ENCODE data around the gene OCRL.

OCRL gene

GRCh38 chrX:129596077-129596476 is 56.0 kb downstream of the OCRL start:
- peaks cover 9% of the 10 kb centered on the region for H3K4me1 ChIP-seq (ENCODE audit: control insufficient read depth, insufficient read depth, low read length)

GRCh38 chrX:129597905-129598304 is 57.8 kb downstream of the OCRL start:
- H3K27me3 ChIP-seq (ENCODE audit: control insufficient read depth, insufficient read depth, low read length), result no peaks in the 10 kb centered on the region
- no peak overlapping the region for H3K4me3 ChIP-seq (ENCODE audit: low read length)
- H3K9me3 ChIP-seq (ENCODE audit: control insufficient read depth, low read length), result no peaks in the 10 kb centered on the region
- no peak overlapping the region for H3K9ac ChIP-seq (ENCODE audit: low read length)
- H3K4me1 ChIP-seq (ENCODE audit: control insufficient read depth, insufficient read depth, low read length), result peaks cover 6% of the 10 kb centered on the region
- H3K36me3 ChIP-seq (ENCODE audit: control insufficient read depth, insufficient read depth, low read length), result no peaks in the 10 kb centered on the region

More at GRCh38 chrX:129596077-129596476, 56.0 kb downstream of the OCRL start:
- Histone ChIP-seq H3K9me3 (ENCODE audit: control insufficient read depth, low read length) (no peaks in the 10 kb centered on the region), H3K36me3 (ENCODE audit: control insufficient read depth, insufficient read depth, low read length) (no peaks in the 10 kb centered on the region), H3K9ac (ENCODE audit: low read length) (no peak overlapping the region), H3K4me3 (ENCODE audit: low read length) (no peak overlapping the region), H3K27me3 (ENCODE audit: control insufficient read depth, insufficient read depth, low read length) (no peaks in the 10 kb centered on the region)

- H3K4me3 ChIP-seq (ENCODE audit: low read length), result no peak overlapping the region
- H3K36me3 ChIP-seq (ENCODE audit: control insufficient read depth, insufficient read depth, low read length), result no peaks in the 10 kb centered on the region
- peaks cover 4% of the 10 kb centered on the region for H3K4me1 ChIP-seq (ENCODE audit: control insufficient read depth, insufficient read depth, low read length)
- H3K9me3 ChIP-seq (ENCODE audit: control insufficient read depth, low read length), result no peaks in the 10 kb centered on the region
- H3K27me3 ChIP-seq (ENCODE audit: control insufficient read depth, insufficient read depth, low read length), result no peaks in the 10 kb centered on the region
- H3K9ac ChIP-seq (ENCODE audit: low read length), result no peak overlapping the region
Measured at GRCh38 chrX:129599499-129599898, 59.4 kb downstream of the OCRL start.

DNA sequence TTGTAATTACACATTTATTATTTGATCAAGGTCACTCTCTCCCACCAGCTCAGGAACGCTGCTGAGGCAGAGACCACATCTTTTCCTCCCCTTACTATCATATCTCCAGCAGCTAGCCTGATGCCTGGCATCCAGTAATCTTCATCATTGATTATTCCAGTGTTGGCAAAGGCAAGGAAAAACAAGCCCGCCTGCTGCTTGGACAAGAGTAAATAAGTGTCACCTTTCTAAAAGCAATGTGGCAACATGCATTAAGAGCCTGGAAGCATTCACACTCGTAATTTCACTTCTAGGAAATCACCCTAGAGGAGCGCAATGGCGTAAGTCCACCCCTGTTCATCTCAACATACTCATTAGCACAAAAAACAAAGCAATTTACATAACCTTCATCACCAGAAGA is 59.9 kb downstream of the OCRL start:
- no peak overlapping the region for H3K9ac ChIP-seq (ENCODE audit: low read length)
- peaks cover 7% of the 10 kb centered on the region for H3K4me1 ChIP-seq (ENCODE audit: control insufficient read depth, insufficient read depth, low read length)
- no peaks in the 10 kb centered on the region for H3K9me3 ChIP-seq (ENCODE audit: control insufficient read depth, low read length)
- H3K4me3 ChIP-seq (ENCODE audit: low read length), result no peak overlapping the region
- no peaks in the 10 kb centered on the region for H3K27me3 ChIP-seq (ENCODE audit: control insufficient read depth, insufficient read depth, low read length)
- no peaks in the 10 kb centered on the region for H3K36me3 ChIP-seq (ENCODE audit: control insufficient read depth, insufficient read depth, low read length)

DNA sequence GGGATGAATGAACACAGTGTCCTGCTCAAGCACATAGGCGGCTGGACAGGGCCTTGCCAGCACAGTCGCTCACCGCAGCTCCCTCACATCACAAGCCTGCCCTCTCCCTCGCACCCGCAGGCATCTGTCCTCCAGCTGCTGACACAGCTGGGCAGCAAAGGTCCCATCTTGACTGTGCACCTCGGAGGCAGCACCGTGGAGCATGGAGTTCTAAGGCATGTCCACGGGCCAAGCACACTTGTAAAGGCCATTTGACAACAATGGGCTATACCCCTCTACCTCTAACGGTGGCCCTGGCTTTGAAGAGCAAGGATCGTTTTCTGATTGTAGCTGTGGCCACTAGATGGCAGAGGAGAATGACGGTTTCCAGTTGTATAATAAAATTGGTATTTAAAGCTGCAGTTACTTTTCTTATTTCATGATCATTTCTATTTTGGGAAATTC is 60.9 kb downstream of the OCRL start:
- Histone ChIP-seq H3K36me3 (ENCODE audit: control insufficient read depth, insufficient read depth, low read length) (no peaks in the 10 kb centered on the region), H3K4me3 (ENCODE audit: low read length) (no peak overlapping the region), H3K27me3 (ENCODE audit: control insufficient read depth, insufficient read depth, low read length) (no peaks in the 10 kb centered on the region), H3K9me3 (ENCODE audit: control insufficient read depth, low read length) (no peaks in the 10 kb centered on the region), H3K4me1 (ENCODE audit: control insufficient read depth, insufficient read depth, low read length) (peaks cover 7% of the 10 kb centered on the region), H3K9ac (ENCODE audit: low read length) (no peak overlapping the region)

- Histone ChIP-seq H3K36me3 (ENCODE audit: control insufficient read depth, insufficient read depth, low read length) (no peaks in the 10 kb centered on the region), H3K4me1 (ENCODE audit: control insufficient read depth, insufficient read depth, low read length) (peaks cover 11% of the 10 kb centered on the region), H3K4me3 (ENCODE audit: low read length) (no peak overlapping the region), H3K9ac (ENCODE audit: low read length) (no peak overlapping the region), H3K27me3 (ENCODE audit: control insufficient read depth, insufficient read depth, low read length) (no peaks in the 10 kb centered on the region), H3K9me3 (ENCODE audit: control insufficient read depth, low read length) (no peaks in the 10 kb centered on the region)
Measured at GRCh38 chrX:129606918-129607317, 66.9 kb downstream of the OCRL start.

DNA sequence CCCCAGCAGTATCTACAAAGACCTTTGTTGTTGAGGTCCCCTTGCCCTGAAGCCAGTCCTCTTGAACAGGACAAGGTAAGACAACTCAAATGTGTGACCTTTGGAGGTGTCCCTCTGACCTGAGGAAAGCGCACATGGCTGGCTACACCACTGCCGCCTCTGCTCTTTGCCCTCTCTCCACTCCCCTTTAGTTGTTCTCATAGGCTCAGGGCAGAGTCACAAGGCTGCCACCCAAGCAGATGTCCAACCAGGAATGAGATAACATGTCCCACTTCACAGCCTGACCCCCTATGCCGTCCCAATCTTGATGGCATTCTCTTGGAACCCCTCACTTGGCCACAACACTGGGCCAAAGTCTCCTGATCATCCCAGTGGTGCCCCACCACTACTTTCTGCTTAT is 68.4 kb downstream of the OCRL start:
- Histone ChIP-seq H3K27me3 (ENCODE audit: control insufficient read depth, insufficient read depth, low read length) (no peaks in the 10 kb centered on the region), H3K4me1 (ENCODE audit: control insufficient read depth, insufficient read depth, low read length) (peaks cover 11% of the 10 kb centered on the region), H3K9me3 (ENCODE audit: control insufficient read depth, low read length) (no peaks in the 10 kb centered on the region), H3K9ac (ENCODE audit: low read length) (no peak overlapping the region), H3K4me3 (ENCODE audit: low read length) (no peak overlapping the region), H3K36me3 (ENCODE audit: control insufficient read depth, insufficient read depth, low read length) (no peaks in the 10 kb centered on the region)

DNA sequence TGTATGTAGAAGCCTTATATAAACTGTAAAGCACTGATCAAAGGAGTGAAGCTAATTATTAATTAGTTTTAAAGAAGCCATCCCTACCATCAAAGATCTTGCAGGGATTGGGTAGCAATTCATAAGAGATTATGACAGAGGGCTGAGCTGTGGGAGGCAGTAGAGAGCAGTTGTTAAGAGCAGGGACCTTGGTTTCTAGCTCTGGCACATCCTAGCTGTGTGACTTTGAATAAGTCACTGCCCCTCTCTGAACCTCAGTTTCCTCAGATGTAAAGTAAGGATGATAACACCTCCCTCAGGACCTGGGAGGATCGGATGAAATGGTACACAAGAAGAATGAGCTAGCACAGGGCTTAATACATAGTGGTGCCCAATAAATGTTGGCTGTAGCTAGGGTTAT is 69.3 kb downstream of the OCRL start:
- H3K27me3 ChIP-seq (ENCODE audit: control insufficient read depth, insufficient read depth, low read length), result no peaks in the 10 kb centered on the region
- no peaks in the 10 kb centered on the region for H3K36me3 ChIP-seq (ENCODE audit: control insufficient read depth, insufficient read depth, low read length)
- H3K9ac ChIP-seq (ENCODE audit: low read length), result no peak overlapping the region
- no peaks in the 10 kb centered on the region for H3K9me3 ChIP-seq (ENCODE audit: control insufficient read depth, low read length)
- peaks cover 8% of the 10 kb centered on the region for H3K4me1 ChIP-seq (ENCODE audit: control insufficient read depth, insufficient read depth, low read length)
- no peak overlapping the region for H3K4me3 ChIP-seq (ENCODE audit: low read length)

DNA sequence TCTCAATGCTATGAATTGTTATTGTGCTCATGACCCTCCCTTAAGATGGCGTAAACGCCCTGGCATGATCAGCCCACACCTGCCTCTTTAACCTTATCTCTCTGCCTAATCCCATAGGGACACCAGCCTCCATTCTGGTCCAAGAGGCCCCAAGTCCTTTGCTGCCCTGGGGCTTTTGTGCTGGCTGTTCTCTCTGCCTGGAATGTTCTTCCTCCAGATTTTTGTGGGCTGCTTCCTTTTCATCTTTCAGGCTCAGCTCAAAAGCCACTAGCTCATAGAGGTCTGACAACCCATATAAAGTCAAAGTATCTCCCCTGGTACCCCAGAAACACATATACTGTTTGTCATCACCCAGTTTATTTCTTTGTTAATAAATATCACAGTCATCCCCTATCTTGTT is 72.3 kb downstream of the OCRL start:
- no peaks in the 10 kb centered on the region for H3K36me3 ChIP-seq (ENCODE audit: control insufficient read depth, insufficient read depth, low read length)
- no peaks in the 10 kb centered on the region for H3K9me3 ChIP-seq (ENCODE audit: control insufficient read depth, low read length)
- no peak overlapping the region for H3K4me3 ChIP-seq (ENCODE audit: low read length)
- peaks cover under 1% of the 10 kb centered on the region for H3K4me1 ChIP-seq (ENCODE audit: control insufficient read depth, insufficient read depth, low read length)
- H3K9ac ChIP-seq (ENCODE audit: low read length), result no peak overlapping the region
- no peaks in the 10 kb centered on the region for H3K27me3 ChIP-seq (ENCODE audit: control insufficient read depth, insufficient read depth, low read length)

DNA sequence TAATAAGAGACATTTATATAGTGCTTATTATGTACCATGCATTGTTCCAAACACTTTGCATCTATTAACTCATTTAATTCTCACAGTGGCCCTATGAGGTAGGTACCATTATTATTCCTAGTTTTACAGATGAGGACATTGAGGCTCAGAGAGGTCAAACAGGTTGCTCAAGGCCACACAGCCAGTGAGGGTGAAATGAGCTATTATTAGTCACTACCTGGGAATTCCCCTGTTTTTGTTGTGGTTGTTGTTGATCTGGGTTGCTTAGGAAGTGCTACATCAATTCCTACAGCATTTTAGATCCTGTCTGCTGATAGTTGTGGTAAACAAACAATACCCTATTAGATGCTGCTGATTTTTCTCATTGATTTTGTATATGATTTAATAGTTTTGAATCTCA is 73.5 kb downstream of the OCRL start:
- Histone ChIP-seq H3K4me3 (ENCODE audit: low read length) (no peak overlapping the region), H3K9ac (ENCODE audit: low read length) (no peak overlapping the region), H3K27me3 (ENCODE audit: control insufficient read depth, insufficient read depth, low read length) (no peaks in the 10 kb centered on the region), H3K9me3 (ENCODE audit: control insufficient read depth, low read length) (no peaks in the 10 kb centered on the region), H3K36me3 (ENCODE audit: control insufficient read depth, insufficient read depth, low read length) (no peaks in the 10 kb centered on the region), H3K4me1 (ENCODE audit: control insufficient read depth, insufficient read depth, low read length) (no peaks in the 10 kb centered on the region)

DNA sequence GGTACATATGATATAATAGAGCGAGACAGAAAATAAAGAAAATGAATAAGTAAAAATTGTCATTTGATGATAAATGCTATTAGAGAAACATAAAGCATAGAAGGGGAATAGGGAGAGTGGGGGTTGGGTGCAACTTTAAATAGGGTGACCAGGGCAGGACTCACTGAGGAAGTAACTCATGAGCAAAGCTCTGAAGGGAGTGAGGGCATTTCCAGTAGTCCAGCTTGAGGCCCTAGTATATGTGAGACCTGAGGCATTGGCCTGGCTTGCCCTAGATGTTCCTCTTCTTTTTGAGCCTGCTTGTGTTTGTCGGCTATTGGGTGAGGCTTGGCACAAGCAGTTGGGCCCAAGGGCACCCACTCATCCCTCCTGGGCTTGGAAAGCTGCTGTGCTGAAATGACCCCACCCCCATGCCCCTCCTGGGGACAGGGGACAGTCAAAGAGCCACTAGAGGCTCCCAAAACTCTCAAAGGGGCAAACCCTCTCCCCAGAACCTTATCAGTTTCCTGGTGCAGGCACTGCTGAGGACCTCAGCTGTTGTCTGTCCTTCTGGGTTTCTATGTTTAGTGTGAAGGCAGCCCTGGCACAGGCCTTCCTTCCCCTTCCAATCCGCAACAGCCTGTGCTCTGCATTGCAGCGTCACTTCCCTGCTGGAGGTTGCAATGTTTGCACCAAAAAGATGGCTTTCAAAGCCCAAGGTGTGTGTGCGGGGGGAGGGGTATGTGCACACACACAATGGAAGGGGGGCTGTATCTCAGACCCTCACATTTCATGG is 74.6 kb downstream of the OCRL start:
- H3K9me3 ChIP-seq (ENCODE audit: control insufficient read depth, low read length), result no peaks in the 10 kb centered on the region
- H3K27me3 ChIP-seq (ENCODE audit: control insufficient read depth, insufficient read depth, low read length), result no peaks in the 10 kb centered on the region
- H3K4me3 ChIP-seq (ENCODE audit: low read length), result no peak overlapping the region
- H3K36me3 ChIP-seq (ENCODE audit: control insufficient read depth, insufficient read depth, low read length), result no peaks in the 10 kb centered on the region
- no peaks in the 10 kb centered on the region for H3K4me1 ChIP-seq (ENCODE audit: control insufficient read depth, insufficient read depth, low read length)
- H3K9ac ChIP-seq (ENCODE audit: low read length), result no peak overlapping the region

- no peak overlapping the region for H3K9ac ChIP-seq (ENCODE audit: low read length)
- H3K4me3 ChIP-seq (ENCODE audit: low read length), result no peak overlapping the region
- no peaks in the 10 kb centered on the region for H3K36me3 ChIP-seq (ENCODE audit: control insufficient read depth, insufficient read depth, low read length)
- no peaks in the 10 kb centered on the region for H3K27me3 ChIP-seq (ENCODE audit: control insufficient read depth, insufficient read depth, low read length)
- no peaks in the 10 kb centered on the region for H3K9me3 ChIP-seq (ENCODE audit: control insufficient read depth, low read length)
- H3K4me1 ChIP-seq (ENCODE audit: control insufficient read depth, insufficient read depth, low read length), result no peaks in the 10 kb centered on the region
Measured at GRCh38 chrX:129617420-129617819, 77.4 kb downstream of the OCRL start.

- Histone ChIP-seq H3K9me3 (ENCODE audit: control insufficient read depth, low read length) (no peaks in the 10 kb centered on the region), H3K27me3 (ENCODE audit: control insufficient read depth, insufficient read depth, low read length) (no peaks in the 10 kb centered on the region), H3K36me3 (ENCODE audit: control insufficient read depth, insufficient read depth, low read length) (no peaks in the 10 kb centered on the region), H3K4me1 (ENCODE audit: control insufficient read depth, insufficient read depth, low read length) (no peaks in the 10 kb centered on the region), H3K4me3 (ENCODE audit: low read length) (no peak overlapping the region), H3K9ac (ENCODE audit: low read length) (no peak overlapping the region)
Measured at GRCh38 chrX:129618997-129619396, 78.9 kb downstream of the OCRL start.

Data from mucosa of stomach (tissue), 1 donor.